RCC 7860 (cell line): Measurements from ENCODE around the gene SLC25A45.

Source experiments
- DNase-seq: peaks from one replicate; pipeline ENCODE4 v3.0.0-alpha.2; 2015; ENCODE audit warnings: low spot score
- FAIRE-seq: peaks from 2 replicates; lab custom pipeline; 2012; peaks lifted over from hg19 to GRCh38; lab: Jason Lieb, UNC

Gene SLC25A45

DNA sequence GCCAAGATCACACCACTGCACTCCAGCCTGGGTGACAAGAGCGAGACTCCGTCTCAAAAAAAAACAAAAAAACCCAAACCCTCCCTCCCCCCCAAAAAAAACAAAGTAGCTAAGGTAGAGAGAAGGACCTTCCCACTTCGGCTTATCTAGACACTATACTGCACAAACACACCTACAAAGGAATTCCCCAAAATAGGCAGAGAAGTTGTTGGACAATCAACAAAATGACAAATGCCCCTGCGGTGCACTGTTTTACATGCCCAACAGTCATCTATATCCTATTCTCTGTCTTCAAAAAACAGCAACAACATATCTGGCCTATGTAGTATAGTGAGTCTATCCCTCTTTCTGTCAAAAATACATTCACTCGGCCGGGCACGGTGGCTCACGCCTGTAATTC lies 55.4 kb downstream of the SLC25A45 start:
- no peak for FAIRE-seq
- DNase-seq: no peak

DNA sequence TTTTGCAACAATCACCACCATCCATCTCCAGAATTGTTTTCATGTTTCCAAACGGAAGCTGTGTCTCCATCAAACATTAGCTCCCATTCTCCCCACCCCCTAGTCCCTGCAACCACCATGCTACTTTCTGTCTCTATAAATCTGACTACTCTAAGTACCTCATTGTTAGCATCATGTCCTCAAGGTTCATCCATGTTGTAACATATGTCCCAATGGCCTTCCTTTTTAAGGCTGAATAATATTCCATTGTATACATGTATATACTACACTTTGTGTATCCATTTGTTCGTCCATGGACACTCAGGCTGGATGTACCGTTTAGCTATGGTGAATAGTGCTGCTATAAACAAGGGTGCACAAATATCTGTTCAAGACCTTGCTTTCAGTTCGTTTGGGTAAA lies 57.0 kb downstream of the SLC25A45 start:
- FAIRE-seq (no peak), DNase-seq (no peak)
